ENCODE results near the gene CNTN2.

Gene CNTN2

DNA sequence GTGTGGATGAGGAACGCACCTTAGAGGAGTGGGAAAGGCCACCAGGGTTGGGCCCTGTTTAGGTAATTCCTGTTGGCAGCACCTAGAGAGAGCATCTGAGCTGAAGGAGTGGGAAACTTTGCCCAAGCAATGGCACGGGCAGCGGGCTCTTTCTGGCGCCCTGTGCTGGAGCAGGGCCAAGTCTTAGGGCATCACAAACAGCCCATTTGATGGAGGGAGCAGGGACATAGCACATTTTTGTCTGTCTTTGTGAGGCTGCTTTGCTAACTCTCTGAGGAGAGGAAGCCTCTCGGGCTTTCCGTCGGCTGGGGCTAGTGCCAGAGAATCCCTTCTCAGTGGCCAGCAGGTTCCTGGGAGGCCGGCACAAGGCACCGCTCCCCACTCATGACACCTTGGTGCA is 22.5 kb upstream of the CNTN2 start:
- Histone ChIP-seq H3K4me2 (ENCODE audit: low read length, poor library complexity, severe bottlenecking) (no peak overlapping the region), H2BK5ac (ENCODE audit: low read depth, low read length, poor library complexity, severe bottlenecking) (no peak overlapping the region), H3K27me3 (ENCODE audit: control insufficient read depth in 1 of 2, insufficient read depth in 1 of 2, low read length in 2 of 2) (peaks cover 0 to 41% of the 10 kb centered on the region in 2 experiments), H3K14ac (ENCODE audit: low read length in 2 of 2) (no peak overlapping the region), H3K27ac (ENCODE audit: low read length, poor library complexity, severe bottlenecking) (no peak overlapping the region), H4K8ac (ENCODE audit: low read length) (no peak overlapping the region), H3K4me1 (ENCODE audit: control insufficient read depth, insufficient read depth, low read depth, low read length) (peaks cover 2% of the 10 kb centered on the region), H3K18ac (ENCODE audit: low read depth in 1 of 2, low read length in 2 of 2) (no peak overlapping the region), H2AK5ac (ENCODE audit: low read length, severe bottlenecking) (no peak overlapping the region), H3K4me3 (ENCODE audit: insufficient read depth in 1 of 2, low read depth in 1 of 2, low read length in 2 of 2) (no peak overlapping the region), H3K79me1 (replicated peaks; ENCODE audit: low read length, poor library complexity, severe bottlenecking) (no peaks in the 10 kb centered on the region), H2BK12ac (ENCODE audit: low read length in 2 of 2) (no peak overlapping the region), H3K9ac (ENCODE audit: low read length) (no peak overlapping the region), H2BK120ac (ENCODE audit: low read depth, low read length) (no peak overlapping the region), H3K36me3 (ENCODE audit: control insufficient read depth in 1 of 2, insufficient read depth in 2 of 2, low read depth in 1 of 2, low read length in 2 of 2) (peaks cover 0 to 22% of the 10 kb centered on the region in 2 experiments), H3K4ac (ENCODE audit: low read depth in 1 of 2, low read length in 2 of 2) (no peak overlapping the region), H3K9me3 (ENCODE audit: control insufficient read depth, low read length) (no peaks in the 10 kb centered on the region), H2AFZ (ENCODE audit: low read depth, low read length) (no peak overlapping the region), H2BK15ac (ENCODE audit: low read depth, poor library complexity, severe bottlenecking) (no peak overlapping the region), H4K91ac (ENCODE audit: low read length) (no peak overlapping the region), H3K23ac (ENCODE audit: low read length in 2 of 2) (no peak overlapping the region)
- 91% methylated on average over 9 of the region's 9 CpGs for WGBS
- no peak for DNase-seq

GRCh38 chr1:205024679-205025078 is 18.3 kb upstream of the CNTN2 start:
- no peak overlapping the region for H2AK5ac ChIP-seq (ENCODE audit: low read length, severe bottlenecking)
- no peak overlapping the region for H4K91ac ChIP-seq (ENCODE audit: low read length)
- no peak overlapping the region for H3K23ac ChIP-seq (ENCODE audit: low read length in 2 of 2)
- no peak overlapping the region for H3K4me2 ChIP-seq (ENCODE audit: low read length, poor library complexity, severe bottlenecking)
- H3K4me3 ChIP-seq (ENCODE audit: insufficient read depth in 1 of 2, low read depth in 1 of 2, low read length in 2 of 2): no peak overlapping the region
- H3K9ac ChIP-seq (ENCODE audit: low read length): no peak overlapping the region
- H3K9me3 ChIP-seq (ENCODE audit: control insufficient read depth, low read length): no peaks in the 10 kb centered on the region
- H2AFZ ChIP-seq (ENCODE audit: low read depth, low read length): no peak overlapping the region
- no peak overlapping the region for H2BK12ac ChIP-seq (ENCODE audit: low read length in 2 of 2)
- H3K4ac ChIP-seq (ENCODE audit: low read depth in 1 of 2, low read length in 2 of 2): no peak overlapping the region
- H2BK120ac ChIP-seq (ENCODE audit: low read depth, low read length): no peak overlapping the region
- H4K8ac ChIP-seq (ENCODE audit: low read length): no peak overlapping the region
- H3K14ac ChIP-seq (ENCODE audit: low read length in 2 of 2): no peak overlapping the region
- 88% methylated on average over 2 of the region's 2 CpGs for WGBS
- no peak overlapping the region for H3K27ac ChIP-seq (ENCODE audit: low read length, poor library complexity, severe bottlenecking)
- H3K79me1 ChIP-seq (replicated peaks; ENCODE audit: low read length, poor library complexity, severe bottlenecking): no peaks in the 10 kb centered on the region
- DNase-seq: no peak
- no peak overlapping the region for H2BK5ac ChIP-seq (ENCODE audit: low read depth, low read length, poor library complexity, severe bottlenecking)
- no peaks in the 10 kb centered on the region for H3K36me3 ChIP-seq (ENCODE audit: control insufficient read depth in 1 of 2, insufficient read depth in 2 of 2, low read depth in 1 of 2, low read length in 2 of 2)
- peaks cover 30 to 48% of the 10 kb centered on the region in 2 experiments for H3K27me3 ChIP-seq (ENCODE audit: control insufficient read depth in 1 of 2, insufficient read depth in 1 of 2, low read length in 2 of 2)
- H3K18ac ChIP-seq (ENCODE audit: low read depth in 1 of 2, low read length in 2 of 2): no peak overlapping the region
- H2BK15ac ChIP-seq (ENCODE audit: low read depth, poor library complexity, severe bottlenecking): no peak overlapping the region
- H3K4me1 ChIP-seq (ENCODE audit: control insufficient read depth, insufficient read depth, low read depth, low read length): peaks cover 2% of the 10 kb centered on the region

GRCh38 chr1:205025239-205025638 is 17.8 kb upstream of the CNTN2 start:
- no peak for DNase-seq
- WGBS: 92% methylated on average over 15 of the region's 16 CpGs
- no peak overlapping the region for H3K4me2 ChIP-seq (ENCODE audit: low read length, poor library complexity, severe bottlenecking)
- H2AFZ ChIP-seq (ENCODE audit: low read depth, low read length): no peak overlapping the region
- H3K79me1 ChIP-seq (replicated peaks; ENCODE audit: low read length, poor library complexity, severe bottlenecking): no peaks in the 10 kb centered on the region
- no peak overlapping the region for H4K91ac ChIP-seq (ENCODE audit: low read length)
- no peak overlapping the region for H3K18ac ChIP-seq (ENCODE audit: low read depth in 1 of 2, low read length in 2 of 2)
- no peak overlapping the region for H2AK5ac ChIP-seq (ENCODE audit: low read length, severe bottlenecking)
- H3K4me3 ChIP-seq (ENCODE audit: insufficient read depth in 1 of 2, low read depth in 1 of 2, low read length in 2 of 2): no peak overlapping the region
- peaks cover 2% of the 10 kb centered on the region for H3K4me1 ChIP-seq (ENCODE audit: control insufficient read depth, insufficient read depth, low read depth, low read length)
- no peak overlapping the region for H3K27ac ChIP-seq (ENCODE audit: low read length, poor library complexity, severe bottlenecking)
- H2BK5ac ChIP-seq (ENCODE audit: low read depth, low read length, poor library complexity, severe bottlenecking): no peak overlapping the region
- H3K9ac ChIP-seq (ENCODE audit: low read length): no peak overlapping the region
- H3K14ac ChIP-seq (ENCODE audit: low read length in 2 of 2): peak overlapping the region in 1 of 2 experiments; percentile 72
- H2BK12ac ChIP-seq (ENCODE audit: low read length in 2 of 2): no peak overlapping the region
- H4K8ac ChIP-seq (ENCODE audit: low read length): no peak overlapping the region
- peaks cover 36 to 48% of the 10 kb centered on the region in 2 experiments for H3K27me3 ChIP-seq (ENCODE audit: control insufficient read depth in 1 of 2, insufficient read depth in 1 of 2, low read length in 2 of 2)
- H2BK120ac ChIP-seq (ENCODE audit: low read depth, low read length): no peak overlapping the region
- H2BK15ac ChIP-seq (ENCODE audit: low read depth, poor library complexity, severe bottlenecking): no peak overlapping the region
- no peaks in the 10 kb centered on the region for H3K36me3 ChIP-seq (ENCODE audit: control insufficient read depth in 1 of 2, insufficient read depth in 2 of 2, low read depth in 1 of 2, low read length in 2 of 2)
- no peaks in the 10 kb centered on the region for H3K9me3 ChIP-seq (ENCODE audit: control insufficient read depth, low read length)
- H3K23ac ChIP-seq (ENCODE audit: low read length in 2 of 2): no peak overlapping the region
- no peak overlapping the region for H3K4ac ChIP-seq (ENCODE audit: low read depth in 1 of 2, low read length in 2 of 2)

GRCh38 chr1:205026181-205026580 is 16.8 kb upstream of the CNTN2 start:
- peaks cover 45 to 46% of the 10 kb centered on the region in 2 experiments for H3K27me3 ChIP-seq (ENCODE audit: control insufficient read depth in 1 of 2, insufficient read depth in 1 of 2, low read length in 2 of 2)
- 40% methylated on average over 6 of the region's 6 CpGs for WGBS
- H3K79me1 ChIP-seq (replicated peaks; ENCODE audit: low read length, poor library complexity, severe bottlenecking): no peaks in the 10 kb centered on the region
- no peak overlapping the region for H3K4me2 ChIP-seq (ENCODE audit: low read length, poor library complexity, severe bottlenecking)
- H3K4me3 ChIP-seq (ENCODE audit: insufficient read depth in 1 of 2, low read depth in 1 of 2, low read length in 2 of 2): no peak overlapping the region
- H4K91ac ChIP-seq (ENCODE audit: low read length): no peak overlapping the region
- no peaks in the 10 kb centered on the region for H3K36me3 ChIP-seq (ENCODE audit: control insufficient read depth in 1 of 2, insufficient read depth in 2 of 2, low read depth in 1 of 2, low read length in 2 of 2)
- no peak overlapping the region for H2AK5ac ChIP-seq (ENCODE audit: low read length, severe bottlenecking)
- H2AFZ ChIP-seq (ENCODE audit: low read depth, low read length): no peak overlapping the region
- H3K4me1 ChIP-seq (ENCODE audit: control insufficient read depth, insufficient read depth, low read depth, low read length): peaks cover 2% of the 10 kb centered on the region
- no peak overlapping the region for H2BK120ac ChIP-seq (ENCODE audit: low read depth, low read length)
- no peak overlapping the region for H3K9ac ChIP-seq (ENCODE audit: low read length)
- no peak overlapping the region for H2BK15ac ChIP-seq (ENCODE audit: low read depth, poor library complexity, severe bottlenecking)
- no peak overlapping the region for H4K8ac ChIP-seq (ENCODE audit: low read length)
- H3K14ac ChIP-seq (ENCODE audit: low read length in 2 of 2): no peak overlapping the region
- no peak overlapping the region for H2BK5ac ChIP-seq (ENCODE audit: low read depth, low read length, poor library complexity, severe bottlenecking)
- H2BK12ac ChIP-seq (ENCODE audit: low read length in 2 of 2): no peak overlapping the region
- no peak overlapping the region for H3K4ac ChIP-seq (ENCODE audit: low read depth in 1 of 2, low read length in 2 of 2)
- no peak overlapping the region for H3K18ac ChIP-seq (ENCODE audit: low read depth in 1 of 2, low read length in 2 of 2)
- DNase-seq: no peak
- no peak overlapping the region for H3K23ac ChIP-seq (ENCODE audit: low read length in 2 of 2)
- no peaks in the 10 kb centered on the region for H3K9me3 ChIP-seq (ENCODE audit: control insufficient read depth, low read length)
- no peak overlapping the region for H3K27ac ChIP-seq (ENCODE audit: low read length, poor library complexity, severe bottlenecking)
